GM06990 (cell line): Measurements from ENCODE around the gene HEPHL1.

Source experiments
- DNase-seq: peaks from one replicate; pipeline ENCODE4 v3.0.0-alpha.2; 2011; ENCODE audit not compliant: insufficient read length; ENCODE audit errors: extremely low read depth
- H3K27me3 ChIP-seq: replicated peaks from 2 replicates; pipeline ENCODE4 v1.6.0; 2011; ENCODE audit warnings: low read length; ENCODE audit not compliant: control insufficient read depth, insufficient read depth
- H3K36me3 ChIP-seq: 2 replicates; pipeline ENCODE4 v1.5.1; 2011; ENCODE audit warnings: low read length; ENCODE audit not compliant: control insufficient read depth, insufficient read depth
- H3K4me3 ChIP-seq: replicated peaks from 2 replicates; pipeline ENCODE4 v1.5.1; 2011; ENCODE audit warnings: low read depth, mild to moderate bottlenecking, control low read depth, low read length
- CTCF ChIP-seq: IDR thresholded peaks from 2 replicates; pipeline ENCODE4 v1.5.1; 2011; ENCODE audit warnings: low read length, control low read depth, mild to moderate bottlenecking, inconsistent platforms; ENCODE audit not compliant: insufficient read depth, poor library complexity, severe bottlenecking

The HEPHL1 gene

DNA sequence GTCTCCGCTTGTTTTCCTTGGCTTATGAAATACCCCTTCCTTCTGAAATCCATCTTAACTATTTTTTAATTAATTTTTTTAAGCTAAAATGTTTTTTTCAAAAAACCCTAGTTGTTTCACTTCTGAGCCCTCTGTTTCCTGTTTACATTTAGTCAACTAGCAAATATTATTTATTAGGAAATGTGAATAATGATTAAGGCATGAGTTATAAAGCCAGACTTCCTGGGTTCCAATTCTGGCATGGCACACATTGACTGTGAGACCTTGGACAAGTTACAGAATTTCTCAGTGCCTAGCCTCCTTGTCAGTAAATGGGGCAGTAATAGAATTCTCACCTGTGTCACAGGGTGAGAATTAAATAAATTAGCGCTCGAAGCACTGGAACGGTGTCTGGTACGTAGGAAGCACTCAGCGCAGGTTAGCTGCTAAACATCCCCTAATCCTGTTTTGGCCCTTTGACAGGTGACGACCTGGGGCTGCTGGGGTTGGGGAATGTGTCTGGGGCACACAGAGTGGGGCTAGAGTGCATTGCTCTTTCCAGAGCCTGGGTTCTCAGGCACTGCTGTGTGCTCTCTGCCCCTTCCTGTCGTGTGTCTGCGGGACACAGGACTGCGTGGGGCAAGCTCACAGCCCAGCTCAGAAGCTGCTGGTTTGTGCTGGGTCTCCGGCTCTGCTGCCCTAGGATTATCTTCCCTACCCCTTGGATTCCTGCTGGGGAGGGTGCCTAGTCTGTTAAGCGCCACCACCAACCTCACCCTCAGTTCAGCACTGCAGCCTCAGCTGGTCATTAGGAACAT lies 120.6 kb downstream of the HEPHL1 start:
- H3K27me3 ChIP-seq, result no peaks in the 10 kb centered on the region
- no peak for DNase-seq
- no peaks in the 10 kb centered on the region for H3K36me3 ChIP-seq
- TF ChIP-seq CTCF, result no peak
- H3K4me3 ChIP-seq, result no peak overlapping the region

DNA sequence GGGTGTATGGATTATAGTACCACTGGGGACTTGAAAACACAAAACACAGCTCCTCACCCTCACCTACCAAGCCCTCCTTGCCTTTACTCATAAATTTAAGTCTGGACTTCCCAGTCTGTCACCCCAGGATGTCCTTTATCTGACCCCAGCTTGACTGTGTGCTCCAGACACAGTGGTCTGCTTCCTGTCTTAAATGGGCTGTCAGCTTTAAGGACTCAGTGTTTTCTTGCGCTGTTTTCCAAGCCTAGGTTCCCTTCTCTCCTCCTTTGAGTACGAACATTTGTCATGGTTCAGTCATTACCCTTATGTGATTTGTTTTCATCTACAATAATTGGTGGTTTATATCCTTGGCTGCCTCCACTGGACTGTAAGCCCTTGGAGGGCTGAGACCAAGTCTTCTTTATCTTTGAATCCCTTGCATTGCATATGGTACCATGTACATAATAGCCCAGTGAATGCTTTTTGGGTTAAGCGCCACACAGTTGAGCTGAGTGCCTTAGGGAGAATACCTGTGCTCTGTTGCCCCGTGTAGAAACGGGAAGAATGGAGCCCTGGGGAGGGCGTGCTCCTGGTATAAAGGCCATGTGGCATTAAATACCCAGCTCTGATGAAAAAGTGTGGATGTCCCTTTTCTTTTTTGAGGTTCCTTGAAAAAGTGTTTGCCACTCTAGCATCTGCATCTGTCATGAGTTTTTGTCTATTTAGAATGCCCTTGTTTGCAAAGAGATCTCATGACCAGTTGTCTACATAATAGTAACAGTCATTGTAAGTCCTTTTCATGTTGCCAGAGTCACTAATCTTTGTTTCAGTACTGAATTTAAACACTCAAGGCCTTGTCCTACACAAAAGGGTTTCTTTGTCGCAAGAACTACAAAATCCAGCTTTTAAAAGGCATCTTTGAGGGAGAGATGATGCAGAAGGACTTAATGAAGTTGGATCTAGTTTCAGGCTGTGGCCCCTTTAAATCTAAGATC lies 121.4 kb downstream of the HEPHL1 start:
- H3K4me3 ChIP-seq, result no peak overlapping the region
- no peaks in the 10 kb centered on the region for H3K27me3 ChIP-seq
- no peak for DNase-seq
- no peaks in the 10 kb centered on the region for H3K36me3 ChIP-seq
- no peak for TF ChIP-seq CTCF

GRCh38 chr11:94144216-94144615 lies 123.1 kb downstream of the HEPHL1 start:
- Histone ChIP-seq H3K4me3 (no peak overlapping the region), H3K36me3 (no peaks in the 10 kb centered on the region), H3K27me3 (no peaks in the 10 kb centered on the region)
- no peak for DNase-seq
- TF ChIP-seq CTCF, result no peak

- no peaks in the 10 kb centered on the region for H3K36me3 ChIP-seq
- no peak for TF ChIP-seq CTCF
- no peaks in the 10 kb centered on the region for H3K27me3 ChIP-seq
- no peak for DNase-seq
- no peak overlapping the region for H3K4me3 ChIP-seq
Observed at GRCh38 chr11:94144664-94145063, 123.5 kb downstream of the HEPHL1 start.

- no peak for DNase-seq
- no peaks in the 10 kb centered on the region for H3K27me3 ChIP-seq
- no peak for TF ChIP-seq CTCF
- no peak overlapping the region for H3K4me3 ChIP-seq
- no peaks in the 10 kb centered on the region for H3K36me3 ChIP-seq
Observed at GRCh38 chr11:94145431-94145830, 124.3 kb downstream of the HEPHL1 start.
